Fibroblast of skin of right biceps (primary cell): Measurements from ENCODE around the gene RUBCN.
"Not testable (repeated sequence)": the region's sequence is repeated elsewhere in the genome, so short reads cannot be mapped to it uniquely, and the experiment has no call there.

Experiments
- DNase-seq: peaks from one replicate; pipeline ENCODE4 v3.0.0-alpha.2; 2013

Gene RUBCN

GRCh38 chr3:197680955-197681521 lies 55.7 kb downstream of the RUBCN start:
- DNase-seq = no peak

- no peak for DNase-seq
Observed at GRCh38 chr3:197675951-197676350, 60.8 kb downstream of the RUBCN start.

GRCh38 chr3:197675563-197675860 lies 61.2 kb downstream of the RUBCN start:
- DNase-seq = no peak

GRCh38 chr3:197674741-197675562 lies 61.8 kb downstream of the RUBCN start:
- DNase-seq = no peak

- no peak for DNase-seq
Observed at GRCh38 chr3:197673170-197673569, 63.5 kb downstream of the RUBCN start.

GRCh38 chr3:197670361-197670760 lies 66.3 kb downstream of the RUBCN start:
- DNase-seq = no peak

GRCh38 chr3:197667968-197668367 lies 68.7 kb downstream of the RUBCN start:
- no peak for DNase-seq

GRCh38 chr3:197667293-197667692 lies 69.4 kb downstream of the RUBCN start:
- DNase-seq = not testable (repeated sequence)

GRCh38 chr3:197666221-197666842 lies 70.4 kb downstream of the RUBCN start:
- DNase-seq = not testable (repeated sequence)

- not testable (repeated sequence) for DNase-seq
Observed at GRCh38 chr3:197665549-197665948, 71.2 kb downstream of the RUBCN start.

- DNase-seq = not testable (repeated sequence)
Observed at GRCh38 chr3:197665142-197665491, 71.6 kb downstream of the RUBCN start.

- DNase-seq = not testable (repeated sequence)
Observed at GRCh38 chr3:197664414-197665141, 72.1 kb downstream of the RUBCN start.

- DNase-seq = not testable (repeated sequence)
Observed at GRCh38 chr3:197663367-197664140, 73.2 kb downstream of the RUBCN start.

GRCh38 chr3:197662352-197662751 lies 74.4 kb downstream of the RUBCN start:
- DNase-seq = not testable (repeated sequence)

GRCh38 chr3:197661874-197662273 lies 74.8 kb downstream of the RUBCN start:
- DNase-seq = not testable (repeated sequence)

GRCh38 chr3:197661234-197661834 lies 75.4 kb downstream of the RUBCN start:
- DNase-seq = not testable (repeated sequence)

- DNase-seq = not testable (repeated sequence)
Observed at GRCh38 chr3:197659701-197660100, 77.0 kb downstream of the RUBCN start.

- DNase-seq = not testable (repeated sequence)
Observed at GRCh38 chr3:197659144-197659543, 77.6 kb downstream of the RUBCN start.

GRCh38 chr3:197658706-197659105 lies 78.0 kb downstream of the RUBCN start:
- DNase-seq = not testable (repeated sequence)

- DNase-seq = not testable (repeated sequence)
Observed at GRCh38 chr3:197657541-197658292, 79.0 kb downstream of the RUBCN start.

- not testable (repeated sequence) for DNase-seq
Observed at GRCh38 chr3:197656960-197657359, 79.7 kb downstream of the RUBCN start.
